Frontal cortex (tissue), 4 donors: Measurements from ENCODE around the gene CORO1A. TPM values are rescaled to one million over a fixed set of nuclear protein-coding genes. Genes with fewer than 3 reads are reported as not detected.
A peak's percentile ranks its signal among the peaks of the same experiment; 100 is the strongest.
"Not testable (repeated sequence)": the region's sequence is repeated elsewhere in the genome, so short reads cannot be mapped to it uniquely, and the experiment has no call there.

Experiments
- DNase-seq, 2 donors: peaks; one replicate each; pipeline ENCODE4 v3.0.0; 2012; ENCODE audit warnings: low spot score in 2 of 2
- FAIRE-seq: peaks from 2 replicates; lab custom pipeline; 2012; peaks lifted over from hg19 to GRCh38; lab: Jason Lieb, UNC
- total RNA-seq: library from RNA; depleted of rRNA; stranded (reverse); fragments of >200 nt; gene quantifications from one replicate; pipeline ENCODE4 v1.2.3, GENCODE V29; 2014
- donor health status: control.
- donor health status: control.
- donor health status: control.

CORO1A gene
- total RNA-seq, 1 donor from 2014 or later = 22.0 TPM

- DNase-seq, FAIRE-seq: not testable (repeated sequence)
Measured at GRCh38 chr16:30168746-30169145, 14.7 kb upstream of the CORO1A start.

- not testable (repeated sequence) for DNase-seq, FAIRE-seq
Measured at GRCh38 chr16:30169416-30169815, 14.0 kb upstream of the CORO1A start.

DNA sequence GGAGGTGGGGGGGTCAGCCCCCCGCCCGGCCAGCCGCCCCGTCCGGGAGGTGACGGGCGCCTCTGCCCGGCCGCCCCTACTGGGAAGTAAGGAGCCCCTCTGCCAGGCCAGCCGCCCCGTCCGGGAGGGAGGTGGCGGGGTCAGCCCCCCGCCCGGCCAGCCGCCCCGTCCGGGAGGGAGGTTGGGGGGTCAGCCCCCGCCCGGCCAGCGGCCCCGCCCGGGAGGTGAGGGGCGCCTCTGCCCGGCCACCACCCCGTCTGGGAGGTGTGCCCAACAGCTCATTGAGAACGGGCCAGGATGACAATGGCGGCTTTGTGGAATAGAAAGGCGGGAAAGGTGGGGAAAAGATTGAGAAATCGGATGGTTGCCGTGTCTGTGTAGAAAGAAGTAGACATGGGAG lies 13.3 kb upstream of the CORO1A start:
- not testable (repeated sequence) for FAIRE-seq, DNase-seq

DNA sequence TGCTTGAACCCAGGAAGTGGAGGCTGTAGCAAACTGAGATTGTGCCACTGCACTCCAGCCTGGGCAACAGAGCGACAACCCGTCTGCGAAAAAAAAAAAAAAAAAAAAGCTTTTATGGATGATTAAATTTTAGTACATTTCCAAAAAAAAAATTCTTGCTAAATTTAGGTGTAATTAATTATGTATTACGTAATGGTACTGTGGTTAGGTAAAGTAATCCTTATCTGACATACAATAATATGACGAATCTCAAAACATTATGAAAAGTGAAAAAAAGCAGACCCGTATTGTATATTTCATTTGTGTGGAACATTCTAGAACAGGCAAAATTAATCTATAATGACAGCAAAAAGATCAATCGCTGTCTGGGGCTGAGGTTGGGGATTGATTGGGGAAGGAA lies 10.3 kb upstream of the CORO1A start:
- FAIRE-seq (no peak), DNase-seq (no peak)

DNA sequence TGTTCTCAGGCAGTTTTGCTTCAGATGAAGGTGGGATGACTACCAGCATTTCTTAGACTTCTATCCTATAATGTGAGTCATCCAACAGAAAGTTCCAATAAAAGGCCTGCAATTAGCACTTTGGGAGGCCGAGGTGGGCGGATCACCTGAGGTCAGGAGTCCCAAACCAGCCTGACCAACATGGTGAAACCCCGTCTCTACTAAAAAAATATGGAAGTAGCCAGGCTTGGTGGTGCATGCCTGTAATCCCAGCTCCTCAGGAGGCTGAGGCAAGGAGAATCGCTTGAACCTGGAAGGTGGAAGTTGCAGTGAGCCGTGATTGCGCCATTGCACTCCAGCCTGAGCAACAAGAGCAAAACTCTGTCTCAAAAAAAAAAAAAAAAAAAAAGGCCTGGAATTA lies 6.5 kb upstream of the CORO1A start:
- FAIRE-seq = not testable (repeated sequence)

DNA sequence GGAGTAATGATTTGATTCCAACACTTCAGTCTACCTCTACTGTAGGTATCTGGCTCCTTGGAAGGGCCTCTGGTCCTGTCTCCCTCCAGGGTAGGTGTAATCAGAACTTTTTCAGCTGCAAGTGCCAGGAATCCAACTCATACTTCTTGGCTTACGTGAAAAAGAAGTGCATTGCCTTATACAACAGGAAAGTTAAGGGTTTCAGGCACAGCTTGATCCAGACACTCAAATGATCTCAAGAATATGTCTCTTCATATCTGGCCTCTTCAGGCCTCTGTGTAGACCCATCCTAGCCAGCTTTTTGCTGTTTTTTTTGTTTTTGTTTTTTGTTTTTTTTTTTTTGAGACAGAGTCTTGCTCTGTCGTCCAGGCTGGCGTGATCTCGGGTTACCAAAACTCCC lies 4.2 kb upstream of the CORO1A start:
- no peak for DNase-seq
- no peak for FAIRE-seq

More for the DNA sequence above, 6.5 kb upstream of the CORO1A start:
- not testable (repeated sequence) for DNase-seq

DNA sequence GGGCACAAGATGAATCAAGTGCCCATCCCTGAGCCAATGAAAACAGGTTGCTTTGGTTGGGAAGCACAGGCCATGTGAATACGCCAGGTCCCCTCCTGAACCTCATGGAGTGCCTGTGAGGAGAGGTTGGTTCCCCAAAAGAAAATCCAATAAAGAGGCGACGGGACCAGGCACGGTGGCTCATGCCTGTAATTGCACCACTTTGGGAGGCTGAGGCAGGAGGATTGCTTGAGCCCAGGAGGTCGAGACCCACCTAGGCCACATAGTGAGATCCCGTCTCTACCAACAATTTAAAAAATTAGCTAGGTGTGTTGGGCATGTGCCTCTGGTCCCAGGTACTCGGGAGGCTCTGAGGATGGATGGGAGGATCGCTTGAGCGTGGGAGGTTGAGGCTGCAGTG lies 3.5 kb upstream of the CORO1A start:
- FAIRE-seq (no peak), DNase-seq (no peak)

DNA sequence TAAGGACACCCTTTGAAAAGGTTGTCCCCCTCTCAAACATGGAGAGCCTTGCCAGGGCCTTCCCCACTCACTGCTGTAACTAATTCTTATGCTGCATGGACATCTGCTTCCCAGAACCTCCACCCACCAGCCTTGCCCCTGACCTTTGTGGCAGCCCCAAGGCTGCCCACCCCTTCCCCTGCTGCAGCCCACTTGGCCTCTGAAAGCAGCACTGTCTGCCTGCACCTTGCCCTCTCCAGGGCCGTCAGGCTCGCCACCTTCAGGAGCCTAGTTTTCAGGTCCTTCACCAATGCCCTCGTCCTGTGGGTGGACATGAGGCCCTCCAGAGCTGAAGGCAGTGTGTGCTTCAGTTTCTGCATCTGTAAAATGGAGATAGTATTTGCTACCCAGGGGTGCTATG lies 2.7 kb upstream of the CORO1A start:
- DNase-seq (no peak), FAIRE-seq (no peak)

- DNase-seq = peak in 1 of 2 donors; percentile 44
- no peak for FAIRE-seq
Measured at GRCh38 chr16:30184096-30184890, 891 bp downstream of the CORO1A start.

DNA sequence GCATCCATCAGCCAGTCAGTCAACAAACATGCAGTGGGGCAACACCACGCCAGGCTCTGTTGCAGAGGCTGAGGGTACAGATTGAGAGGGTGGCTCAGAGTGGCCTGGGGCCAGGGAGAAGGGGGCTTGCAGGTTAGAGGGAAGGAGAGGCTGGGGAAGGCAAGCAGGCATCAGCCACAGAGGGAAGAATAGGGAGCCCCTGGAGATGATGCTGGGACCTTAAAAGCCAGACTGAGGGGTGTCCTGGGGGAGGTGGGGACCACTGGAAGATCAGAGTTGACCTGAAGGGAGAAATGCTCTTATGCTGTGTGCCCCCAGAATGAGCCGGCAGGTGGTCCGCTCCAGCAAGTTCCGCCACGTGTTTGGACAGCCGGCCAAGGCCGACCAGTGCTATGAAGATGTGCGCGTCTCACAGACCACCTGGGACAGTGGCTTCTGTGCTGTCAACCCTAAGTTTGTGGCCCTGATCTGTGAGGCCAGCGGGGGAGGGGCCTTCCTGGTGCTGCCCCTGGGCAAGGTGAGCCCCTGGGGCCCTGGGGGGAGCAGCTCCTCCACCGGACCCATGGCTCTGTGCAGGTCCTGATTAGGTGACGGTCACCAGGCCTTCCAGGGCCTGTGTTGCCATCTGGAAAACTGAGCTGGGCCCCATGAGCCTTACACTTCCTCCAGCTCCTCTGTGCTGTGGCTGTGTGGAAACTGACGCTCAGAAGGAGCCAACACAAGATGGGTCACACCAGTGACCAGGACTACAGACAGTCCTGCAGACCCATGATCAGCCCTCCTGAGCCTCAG lies 1.7 kb downstream of the CORO1A start:
- DNase-seq (no peak), FAIRE-seq (no peak)

DNA sequence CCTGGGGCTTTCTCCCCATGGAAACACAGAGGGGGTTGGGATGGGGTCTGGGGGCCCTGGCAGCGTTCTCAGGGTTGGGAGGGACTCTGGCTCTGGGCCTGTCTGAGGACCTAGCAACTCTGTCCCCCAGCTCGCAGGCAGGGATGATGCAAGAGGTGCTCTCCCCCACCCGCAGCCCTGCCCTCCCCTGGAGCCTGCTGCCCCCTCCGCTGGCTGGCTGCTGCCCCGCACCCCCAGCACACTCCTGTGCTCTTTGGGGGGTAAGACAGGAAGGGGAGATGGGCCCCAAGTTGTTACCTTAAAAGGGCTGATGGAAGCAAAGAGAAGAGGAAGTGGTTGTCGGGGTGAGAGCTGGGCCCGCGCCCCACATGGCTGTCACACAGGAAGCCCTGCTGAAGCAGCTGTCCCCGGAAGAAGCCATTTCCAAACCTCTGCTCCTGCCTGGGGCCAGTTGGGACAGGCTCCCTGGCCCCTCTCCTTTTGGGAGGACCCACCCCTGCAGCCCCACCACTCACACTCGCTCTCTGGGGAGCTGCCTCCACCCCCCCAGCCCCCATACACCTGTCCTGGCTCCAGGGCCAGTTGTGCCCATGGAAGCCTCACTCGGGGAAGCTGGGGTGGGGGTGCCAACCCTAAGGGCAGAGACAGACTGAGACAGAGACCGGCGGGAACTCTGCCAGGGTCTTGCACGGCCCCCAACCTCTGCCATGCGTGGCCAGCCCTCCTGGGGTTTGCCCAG lies 2.5 kb downstream of the CORO1A start:
- DNase-seq (peak; percentile 33 to 46), FAIRE-seq (no peak)

GRCh38 chr16:30186444-30186781 lies 3.0 kb downstream of the CORO1A start:
- no peak for FAIRE-seq

DNA sequence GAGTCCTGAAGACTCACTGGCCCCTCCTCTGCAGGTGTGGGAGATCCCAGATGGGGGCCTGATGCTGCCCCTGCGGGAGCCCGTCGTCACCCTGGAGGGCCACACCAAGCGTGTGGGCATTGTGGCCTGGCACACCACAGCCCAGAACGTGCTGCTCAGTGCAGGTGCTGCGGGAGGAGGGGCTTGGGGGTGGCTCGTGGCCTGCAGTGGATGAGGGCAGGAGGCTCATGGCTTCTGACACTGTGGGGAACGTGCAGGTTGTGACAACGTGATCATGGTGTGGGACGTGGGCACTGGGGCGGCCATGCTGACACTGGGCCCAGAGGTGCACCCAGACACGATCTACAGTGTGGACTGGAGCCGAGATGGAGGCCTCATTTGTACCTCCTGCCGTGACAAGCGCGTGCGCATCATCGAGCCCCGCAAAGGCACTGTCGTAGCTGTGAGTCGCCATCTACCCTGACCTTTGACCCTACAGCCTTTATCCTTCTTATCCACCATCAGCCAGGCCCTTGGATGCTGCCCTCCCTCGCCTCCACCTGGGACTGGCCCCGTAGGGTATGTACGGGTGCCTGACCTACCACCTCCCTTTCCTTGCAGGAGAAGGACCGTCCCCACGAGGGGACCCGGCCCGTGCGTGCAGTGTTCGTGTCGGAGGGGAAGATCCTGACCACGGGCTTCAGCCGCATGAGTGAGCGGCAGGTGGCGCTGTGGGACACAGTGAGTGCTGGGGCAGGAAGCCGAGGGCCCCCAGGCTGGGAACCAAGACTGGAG lies 3.6 kb downstream of the CORO1A start:
- peak; percentile 46 for DNase-seq
- no peak for FAIRE-seq

More at GRCh38 chr16:30186444-30186781, 3.0 kb downstream of the CORO1A start:
- no peak for DNase-seq

GRCh38 chr16:30187556-30187865 lies 4.1 kb downstream of the CORO1A start:
- no peak for FAIRE-seq
- DNase-seq = no peak

GRCh38 chr16:30187971-30188561 lies 4.7 kb downstream of the CORO1A start:
- FAIRE-seq (no peak), DNase-seq (no peak)

DNA sequence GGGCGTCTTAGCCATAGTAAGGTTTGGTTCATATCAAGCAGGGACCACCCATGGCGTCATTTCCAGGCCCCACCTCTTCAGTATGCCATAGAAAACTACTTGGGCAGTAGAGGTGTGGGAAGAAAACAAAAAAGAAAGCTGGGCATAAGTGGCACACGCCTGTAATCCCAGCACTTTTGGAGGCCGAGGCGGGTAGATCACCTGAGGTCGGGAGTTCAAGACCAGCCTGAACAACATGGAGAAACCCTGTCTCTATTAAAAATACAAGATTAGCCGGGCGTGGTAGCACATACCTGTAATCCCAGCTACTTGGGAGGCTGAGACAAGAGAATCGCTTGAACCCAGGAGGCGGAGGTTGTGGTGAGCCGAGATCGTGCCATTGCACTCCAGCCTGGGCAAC lies 7.8 kb downstream of the CORO1A start:
- not testable (repeated sequence) for FAIRE-seq, DNase-seq

- not testable (repeated sequence) for DNase-seq, FAIRE-seq
Measured at GRCh38 chr16:30193098-30193497, 9.7 kb downstream of the CORO1A start.

DNA sequence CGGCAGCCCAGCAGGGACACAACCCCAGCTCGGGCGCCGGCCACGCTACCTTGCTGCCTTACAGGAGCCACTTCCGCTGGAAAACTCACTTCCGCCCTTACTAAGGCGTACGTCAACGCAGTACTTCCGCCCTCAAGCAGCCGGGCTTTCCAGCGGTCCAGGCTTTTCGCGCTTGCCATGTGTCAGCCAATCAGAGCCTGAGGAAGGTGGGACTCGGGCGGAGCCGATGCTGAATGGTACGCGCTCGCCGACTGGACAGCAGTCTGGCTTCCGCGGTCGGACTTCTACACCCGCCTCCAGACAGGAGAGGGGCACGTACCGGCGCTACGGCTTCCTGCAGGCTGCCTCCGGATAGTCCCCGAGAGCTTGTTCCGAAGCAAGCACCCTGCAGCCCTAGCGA lies 10.2 kb downstream of the CORO1A start, which contains the start of the genes BOLA2B and SLX1A:
TSS of gene BOLA2B (minus strand) at position 52 of the 400 bp plus-strand sequence. CDS start 71 bp downstream, outside the sequence.
TSS of gene SLX1A (plus strand) at position 261 of the 400 bp plus-strand sequence. CDS start 210 bp downstream, outside the sequence.
- FAIRE-seq = peak; percentile 87
- DNase-seq = not testable (repeated sequence)
